NCI-H774 (cell line): ENCODE measurements around the gene UCHL3.
A peak's percentile ranks its signal among the peaks of the same experiment; 100 is the strongest.

Source experiments
- DNase-seq: peaks from one replicate; lab custom pipeline; 2025; lab: John Stamatoyannopoulos, UW

The UCHL3 gene

GRCh38 chr13:75633285-75633684 lies 83.7 kb downstream of the UCHL3 start:
- DNase-seq = no peak

GRCh38 chr13:75635101-75635827 lies 85.7 kb downstream of the UCHL3 start:
- peak; percentile 2 for DNase-seq

GRCh38 chr13:75635828-75636435 lies 86.3 kb downstream of the UCHL3 start, which contains the start of gene LMO7:
TSS of gene LMO7 (plus strand) at chr13:75636330. CDS start at chr13:75636658, 328 bp downstream.
- peak; percentile 12 for DNase-seq

- DNase-seq = no peak
Measured at GRCh38 chr13:75636436-75637180, 87.0 kb downstream of the UCHL3 start.

- no peak for DNase-seq
Measured at GRCh38 chr13:75637181-75637750, 87.7 kb downstream of the UCHL3 start.

- DNase-seq = no peak
Measured at GRCh38 chr13:75639454-75639853, 89.9 kb downstream of the UCHL3 start.

- no peak for DNase-seq
Measured at GRCh38 chr13:75641026-75641425, 91.4 kb downstream of the UCHL3 start.

GRCh38 chr13:75643182-75643581 lies 93.6 kb downstream of the UCHL3 start:
- DNase-seq = no peak

GRCh38 chr13:75643693-75644092 lies 94.1 kb downstream of the UCHL3 start:
- no peak for DNase-seq

- no peak for DNase-seq
Measured at GRCh38 chr13:75645141-75645540, 95.5 kb downstream of the UCHL3 start.

GRCh38 chr13:75647126-75647784 lies 97.7 kb downstream of the UCHL3 start:
- no peak for DNase-seq

GRCh38 chr13:75648446-75648845 lies 98.9 kb downstream of the UCHL3 start:
- no peak for DNase-seq

- DNase-seq = no peak
Measured at GRCh38 chr13:75651013-75651412, 101.4 kb downstream of the UCHL3 start.

- no peak for DNase-seq
Measured at GRCh38 chr13:75652726-75653125, 103.1 kb downstream of the UCHL3 start.
